Peyer's patch (tissue), 4 donors: ENCODE measurements around the gene MGARP. TPM values are rescaled to one million over a fixed set of nuclear protein-coding genes. Genes with fewer than 3 reads are reported as not detected.
A peak's percentile ranks its signal among the peaks of the same experiment; 100 is the strongest.

Experiments used
- DNase-seq, 3 donors: peaks; one replicate each; pipeline ENCODE4 v3.0.0-alpha.2; 2017 to 2019
- H3K27ac ChIP-seq, 4 donors: fragments of 200-600 bp; sonication (generic); one replicate each; pipeline ENCODE4 v1.5.1; 2016 to 2019
- H3K27me3 ChIP-seq, 2 donors: fragments of 200-600 bp; sonication (generic); one replicate each; pipeline ENCODE4 v1.5.1; 2019
- H3K36me3 ChIP-seq, 3 donors: fragments of 200-600 bp; sonication (generic); one replicate each; pipeline ENCODE4 v1.5.1; 2016 to 2019
- H3K4me1 ChIP-seq, 4 donors: fragments of 200-600 bp; sonication (generic); one replicate each; pipeline ENCODE4 v1.5.1; 2016 to 2019
- H3K4me3 ChIP-seq, 4 donors: fragments of 200-600 bp; sonication (generic); 1 replicate in 3 of 4; 2 replicates in 1 of 4; pipeline ENCODE4 v1.5.1; 2016 to 2019; ENCODE audit warnings: mild to moderate bottlenecking in 1 of 4
- H3K9me3 ChIP-seq, 4 donors: fragments of 200-600 bp; sonication (generic); one replicate each; pipeline ENCODE4 v1.5.1; 2016 to 2019; ENCODE audit warnings: mild to moderate bottlenecking in 1 of 4
- POLR2A ChIP-seq, 2 donors: fragments of 450-650 bp; IDR thresholded peaks; one replicate each; pipeline ENCODE4 v1.5.1; 2017; ENCODE audit warnings: antibody characterized with exemption in 2 of 2, mild to moderate bottlenecking in 2 of 2, moderate library complexity in 2 of 2
- small RNA-seq, 2 donors: library from RNA; depleted of rRNA; stranded (forward); fragments of <200 nt; gene quantifications; one replicate each; pipeline ENCODE3, GENCODE V24; 2016
- total RNA-seq, 4 donors: library from RNA; depleted of rRNA; stranded (reverse); fragments of >200 nt; gene quantifications; one replicate each; pipeline ENCODE4 v1.1.0, GENCODE V29; 2016
- TF ChIP-seq, protein P1 (sequence below), 6 experiments: fragments of 450-650 bp in 4 of 6; fragments of 200-600 bp in 2 of 6; sonication (generic) in 1 of 6; IDR thresholded peaks; one replicate each; pipeline ENCODE4 v1.5.1; 2017 to 2019; ENCODE audit warnings: antibody characterized with exemption in 6 of 6, mild to moderate bottlenecking in 3 of 6, moderate library complexity in 1 of 6

The MGARP gene
- total RNA-seq, 4 donors from 2014 or later, result not detected

DNA sequence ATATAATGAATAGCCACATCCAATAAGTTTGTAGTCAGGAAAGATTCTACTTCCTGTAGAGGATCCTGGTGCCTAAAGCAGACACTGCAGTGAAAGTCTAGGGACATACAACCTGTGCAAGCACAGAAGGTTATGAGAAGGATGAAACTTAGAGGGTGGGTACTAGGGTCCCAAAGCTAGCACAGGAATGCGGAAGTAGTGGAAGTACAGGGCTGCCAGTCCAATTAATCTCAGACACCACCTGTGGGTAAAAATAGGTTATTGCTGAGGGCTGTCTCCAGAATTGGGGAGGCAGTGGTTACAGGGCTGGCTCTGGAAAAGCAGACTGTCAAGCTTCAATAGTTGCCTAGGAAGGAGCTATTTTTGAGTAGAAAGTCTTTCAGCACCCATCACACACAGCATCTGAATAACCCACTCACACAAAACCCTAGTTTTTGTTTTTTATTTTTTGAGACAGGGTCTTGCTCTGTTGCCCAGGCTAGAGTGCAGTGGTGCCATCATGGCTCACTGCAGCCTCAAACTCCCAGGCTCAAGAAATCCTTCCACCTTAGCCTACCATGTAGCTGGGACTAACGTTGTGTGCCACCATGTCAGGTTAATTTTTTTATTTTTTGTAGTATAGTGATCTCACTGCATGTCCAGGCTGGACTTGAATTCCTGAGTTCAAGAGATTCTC, 52.2 kb downstream of the MGARP start:
- no peak for DNase-seq
- TF ChIP-seq POLR2A (IDR thresholded peaks at IDR 0.05), result no peak
- TF ChIP-seq, protein P1, sequence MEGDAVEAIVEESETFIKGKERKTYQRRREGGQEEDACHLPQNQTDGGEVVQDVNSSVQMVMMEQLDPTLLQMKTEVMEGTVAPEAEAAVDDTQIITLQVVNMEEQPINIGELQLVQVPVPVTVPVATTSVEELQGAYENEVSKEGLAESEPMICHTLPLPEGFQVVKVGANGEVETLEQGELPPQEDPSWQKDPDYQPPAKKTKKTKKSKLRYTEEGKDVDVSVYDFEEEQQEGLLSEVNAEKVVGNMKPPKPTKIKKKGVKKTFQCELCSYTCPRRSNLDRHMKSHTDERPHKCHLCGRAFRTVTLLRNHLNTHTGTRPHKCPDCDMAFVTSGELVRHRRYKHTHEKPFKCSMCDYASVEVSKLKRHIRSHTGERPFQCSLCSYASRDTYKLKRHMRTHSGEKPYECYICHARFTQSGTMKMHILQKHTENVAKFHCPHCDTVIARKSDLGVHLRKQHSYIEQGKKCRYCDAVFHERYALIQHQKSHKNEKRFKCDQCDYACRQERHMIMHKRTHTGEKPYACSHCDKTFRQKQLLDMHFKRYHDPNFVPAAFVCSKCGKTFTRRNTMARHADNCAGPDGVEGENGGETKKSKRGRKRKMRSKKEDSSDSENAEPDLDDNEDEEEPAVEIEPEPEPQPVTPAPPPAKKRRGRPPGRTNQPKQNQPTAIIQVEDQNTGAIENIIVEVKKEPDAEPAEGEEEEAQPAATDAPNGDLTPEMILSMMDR (IDR thresholded peaks at IDR 0.05), result peak in 2 of 6 experiments; percentile 8 to 19
- Histone ChIP-seq H3K4me3 (no peak overlapping the region), H3K36me3 (no peaks in the 10 kb centered on the region), H3K27me3 (no peaks in the 10 kb centered on the region), H3K4me1 (no peaks in the 10 kb centered on the region), H3K9me3 (no peaks in the 10 kb centered on the region), H3K27ac (no peak overlapping the region)

DNA sequence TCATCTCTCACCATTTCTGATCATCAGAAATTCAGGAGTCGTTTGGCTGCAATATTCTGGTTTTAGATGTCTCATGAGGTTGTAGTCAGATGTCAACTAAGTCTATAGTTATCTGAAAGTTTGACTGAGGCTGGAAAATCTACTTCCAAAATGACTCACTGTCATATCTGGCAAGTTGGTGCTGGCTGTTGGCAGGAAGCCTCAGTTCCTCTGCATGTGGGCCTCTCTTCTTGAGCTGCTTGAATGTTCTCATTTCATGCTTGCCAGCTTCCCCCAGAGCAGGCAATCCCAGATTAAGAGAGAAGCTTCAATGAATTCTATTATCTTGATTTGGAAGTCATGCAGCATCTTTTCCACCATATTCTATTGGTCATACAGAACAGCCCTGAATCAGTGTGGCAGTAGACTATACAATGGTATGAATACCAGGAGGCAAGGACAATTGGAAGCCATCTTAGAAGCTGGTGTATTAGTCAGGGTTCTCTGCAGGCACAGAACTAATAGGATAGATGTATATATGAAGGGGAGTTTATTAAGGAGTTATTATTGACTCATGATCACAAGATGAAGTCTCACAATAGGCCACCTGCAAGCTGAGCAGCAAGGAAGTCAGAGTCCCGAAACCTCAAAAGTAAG, 56.2 kb downstream of the MGARP start:
- no peak for DNase-seq
- Histone ChIP-seq H3K4me3 (no peak overlapping the region), H3K9me3 (no peaks in the 10 kb centered on the region), H3K27me3 (no peaks in the 10 kb centered on the region), H3K4me1 (no peaks in the 10 kb centered on the region), H3K27ac (no peak overlapping the region), H3K36me3 (no peaks in the 10 kb centered on the region)
- TF ChIP-seq, protein P1 (IDR thresholded peaks at IDR 0.05), result no peak
- no peak for TF ChIP-seq POLR2A (IDR thresholded peaks at IDR 0.05)

DNA sequence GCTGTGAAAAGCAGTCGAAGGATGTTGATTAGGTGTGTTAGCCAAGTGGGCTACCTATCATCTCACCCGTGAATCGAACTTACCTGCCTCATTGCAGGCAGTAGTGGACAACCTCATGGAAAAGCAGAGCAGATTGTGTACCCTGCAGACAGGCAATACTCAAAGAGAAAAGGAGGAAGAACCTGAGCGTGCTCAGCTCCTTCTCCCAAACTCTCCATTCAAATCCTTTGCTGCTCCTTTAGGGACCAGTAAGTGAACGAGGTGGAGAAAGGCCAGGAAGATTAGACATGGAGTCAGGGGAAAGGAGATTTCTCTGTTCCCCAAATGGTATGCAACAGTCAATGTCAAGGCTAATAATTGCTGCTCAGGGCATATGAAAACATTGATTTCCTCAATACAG, 57.8 kb downstream of the MGARP start:
- DNase-seq, result no peak
- H3K4me1 ChIP-seq, result no peaks in the 10 kb centered on the region
- no peak overlapping the region for H3K27ac ChIP-seq
- no peak overlapping the region for H3K4me3 ChIP-seq
- H3K9me3 ChIP-seq, result no peaks in the 10 kb centered on the region
- no peak for TF ChIP-seq POLR2A (IDR thresholded peaks at IDR 0.05)
- TF ChIP-seq, protein P1 (IDR thresholded peaks at IDR 0.05), result no peak
- no peaks in the 10 kb centered on the region for H3K27me3 ChIP-seq
- H3K36me3 ChIP-seq, result no peaks in the 10 kb centered on the region

DNA sequence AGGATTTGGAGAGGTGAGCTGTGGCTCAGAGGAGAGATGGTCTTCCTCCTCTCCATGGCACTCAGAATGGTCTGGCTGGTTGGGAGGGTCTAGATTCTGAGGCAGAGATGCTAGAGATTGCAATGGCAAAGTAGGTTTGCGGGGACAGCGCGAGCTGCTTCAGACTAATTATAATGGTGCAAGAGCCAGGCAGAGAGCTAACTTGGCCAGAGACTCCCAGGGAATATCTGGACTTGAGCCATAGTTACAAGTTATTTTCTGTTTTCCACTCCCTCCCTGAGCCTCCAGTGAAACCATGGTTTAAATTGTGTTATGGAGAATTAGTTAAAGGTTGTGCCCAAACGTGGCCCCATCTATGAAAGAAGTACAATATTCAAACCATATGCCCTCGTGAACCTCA, 58.3 kb downstream of the MGARP start:
- H3K27ac ChIP-seq, result no peak overlapping the region
- no peak overlapping the region for H3K4me3 ChIP-seq
- H3K36me3 ChIP-seq, result no peaks in the 10 kb centered on the region
- no peaks in the 10 kb centered on the region for H3K9me3 ChIP-seq
- H3K4me1 ChIP-seq, result no peaks in the 10 kb centered on the region
- DNase-seq, result no peak
- TF ChIP-seq, protein P1 (IDR thresholded peaks at IDR 0.05), result no peak
- no peak for TF ChIP-seq POLR2A (IDR thresholded peaks at IDR 0.05)
- H3K27me3 ChIP-seq, result no peaks in the 10 kb centered on the region

DNA sequence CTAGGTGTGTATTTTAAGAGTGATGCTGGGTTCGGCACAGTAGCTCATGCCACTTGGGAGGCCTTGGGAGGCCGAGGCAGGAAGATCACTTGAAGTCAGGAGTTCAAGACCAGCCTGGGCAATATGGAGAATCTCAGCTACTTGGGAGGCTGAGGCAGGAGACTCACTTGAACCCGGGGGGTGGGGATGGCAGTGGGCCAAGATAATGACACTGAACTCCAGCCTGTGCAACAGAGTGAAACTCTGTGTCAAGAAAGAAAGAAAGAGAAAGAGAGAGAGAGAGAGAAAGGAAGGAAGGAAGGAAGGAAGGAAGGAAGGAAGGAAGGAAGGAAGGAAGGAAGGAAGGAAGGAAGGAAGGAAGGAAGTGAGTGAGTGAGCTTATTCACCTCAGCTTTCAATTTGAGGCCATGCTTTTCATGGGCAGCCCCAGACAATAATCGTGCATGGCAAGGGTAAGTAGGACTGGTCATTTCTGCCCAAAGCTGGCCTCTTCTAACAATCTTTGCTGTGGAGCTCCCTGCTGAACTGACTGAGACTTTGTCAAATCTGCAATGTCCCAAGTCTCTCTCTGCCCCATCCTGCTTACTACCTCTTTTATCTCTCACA, 60.5 kb downstream of the MGARP start:
- H3K36me3 ChIP-seq, result no peaks in the 10 kb centered on the region
- TF ChIP-seq POLR2A (IDR thresholded peaks at IDR 0.05), result no peak
- TF ChIP-seq, protein P1 (IDR thresholded peaks at IDR 0.05), result no peak
- no peaks in the 10 kb centered on the region for H3K9me3 ChIP-seq
- H3K27me3 ChIP-seq, result no peaks in the 10 kb centered on the region
- DNase-seq, result no peak
- H3K27ac ChIP-seq, result no peak overlapping the region
- no peak overlapping the region for H3K4me3 ChIP-seq
- no peaks in the 10 kb centered on the region for H3K4me1 ChIP-seq

Small RNA genes within 50 kb of the gene (small RNA-seq; reads per million reads assigned to genes)
- 0 reads per million in 2 donors for gene RNU6-1074P
- 0 reads per million in 2 donors for gene RNU6-1214P
- gene RNU6-506P, result 0 reads per million in 2 donors

Other genes starting within 250 kb of the MGARP start
- 10 to 100 TPM; 47.1 to 75.1 (median 54.4) TPM for gene ELF2, start 103.0 kb downstream of the MGARP start, total RNA-seq
- 10 to 100 TPM; 16.6 to 77.6 (median 23.5) TPM for gene NAA15, start 21.3 kb upstream of the MGARP start, total RNA-seq
- 10 to 100 TPM; 20.6 to 75.8 (median 53.9) TPM for gene NDUFC1, start 22.3 kb upstream of the MGARP start, total RNA-seq
- gene RAB33B, start 173.9 kb upstream of the MGARP start, total RNA-seq, result 1 to 10 TPM; 5.3 to 8.3 (median 6.6) TPM